HepG2 (cell line): ENCODE results near the gene CD37. TPM values are rescaled to one million over a fixed set of nuclear protein-coding genes. Genes with fewer than 3 reads are reported as not detected.

ENCODE experiments used
- ATAC-seq: fragments of 200-7000 bp; cut with Tn5 transposase; 3 replicates; pipeline ENCODE4 v1.9.1; 2020; ENCODE audit warnings: mild to moderate bottlenecking, moderate library complexity
- BruUV-seq: library from RNA; stranded (reverse); fragments of 400-500 nt; replicated peaks from 2 replicates; lab custom pipeline; 2021; lab: Mats Ljungman, UMichigan
- CTCF ChIA-PET: fragments of 300-600 bp; formaldehyde crosslinking; extraction: SDS; loops from one replicate; lab custom pipeline; 2021; ENCODE audit warnings: low total read pairs, inconsistent platforms, low intra/inter-chr PET ratio; lab: Yijun Ruan, JAX
- POLR2A ChIA-PET: fragments of 350-600 bp; sonication (Branson Sonifier 250); formaldehyde crosslinking; loops from one replicate; lab custom pipeline; 2020; ENCODE audit warnings: antibody characterized with exemption, inconsistent platforms; lab: Yijun Ruan, JAX
- DNase-seq: peaks from one replicate; pipeline ENCODE4 v3.0.0-alpha.2; 2015; ENCODE audit warnings: low spot score
- FAIRE-seq: peaks from 3 replicates; lab custom pipeline; 2011; peaks lifted over from hg19 to GRCh38; lab: Jason Lieb, UNC
- H2AFZ ChIP-seq: one replicate; pipeline ENCODE4 v1.6.1; 2011; ENCODE audit warnings: low read length, inconsistent platforms
- H3K27ac ChIP-seq: fragments of 300-600 bp; 3 replicates; pipeline ENCODE4 v1.8.0; 2011; ENCODE audit warnings: mixed run types, mild to moderate bottlenecking, mixed read lengths, low read length, inconsistent platforms; ENCODE audit not compliant: insufficient read depth; ENCODE audit errors: extremely low read length
- H3K27me3 ChIP-seq, 2 experiments: fragments of 200-600 bp in 1 of 2; 2 replicates in 1 of 2; 3 replicates in 1 of 2; pipeline versions ENCODE4 v1.6.0 to v1.8.0; 2011; ENCODE audit warnings: low read length in 2 of 2, mild to moderate bottlenecking in 2 of 2, moderate library complexity in 2 of 2, inconsistent platforms in 1 of 2; ENCODE audit not compliant: insufficient read depth in 2 of 2, control insufficient read depth in 1 of 2
- H3K36me3 ChIP-seq, 2 experiments: fragments of 200-600 bp in 1 of 2; replicated peaks in 1 of 2; 2 replicates in 1 of 2; 3 replicates in 1 of 2; pipeline versions ENCODE4 v1.5.1 to v1.8.0; 2011; ENCODE audit warnings: low read length in 2 of 2, inconsistent platforms in 1 of 2; ENCODE audit not compliant: insufficient read depth in 2 of 2, control insufficient read depth in 1 of 2
- H3K4me1 ChIP-seq: 2 replicates; pipeline ENCODE4 v1.5.1; 2012; ENCODE audit warnings: low read length, inconsistent platforms; ENCODE audit not compliant: insufficient read depth
- H3K4me2 ChIP-seq: 2 replicates; pipeline ENCODE4 v1.6.0; 2011; ENCODE audit warnings: low read depth, low read length, inconsistent platforms
- H3K4me3 ChIP-seq, 3 experiments: fragments of 200-600 bp in 1 of 3; sonication (generic), shearing (Covaris generic) in 1 of 3; replicated peaks in 1 of 3; 2 replicates each; pipeline ENCODE4 v1.5.1; 2011 to 2016; ENCODE audit warnings: low read length in 3 of 3, inconsistent platforms in 2 of 3, low read depth in 2 of 3, mild to moderate bottlenecking in 2 of 3, control low read depth in 1 of 3, mixed read lengths in 1 of 3; ENCODE audit not compliant: insufficient read depth in 1 of 3
- H3K79me2 ChIP-seq: one replicate; pipeline ENCODE4 v1.6.1; 2011; ENCODE audit warnings: low read length, inconsistent platforms; ENCODE audit not compliant: insufficient read depth
- H3K9ac ChIP-seq: 2 replicates; pipeline ENCODE4 v1.6.0; 2011; ENCODE audit warnings: mild to moderate bottlenecking, low read depth, low read length, inconsistent platforms; ENCODE audit not compliant: insufficient read depth
- H3K9me3 ChIP-seq: 2 replicates; pipeline ENCODE4 v1.5.1; 2012; ENCODE audit warnings: mild to moderate bottlenecking, low read length
- H4K20me1 ChIP-seq: 2 replicates; pipeline ENCODE4 v1.6.0; 2011; ENCODE audit warnings: inconsistent platforms, mild to moderate bottlenecking, low read length, moderate library complexity; ENCODE audit not compliant: insufficient read depth
- FOXO1 ChIP-seq: sonication (generic); formaldehyde crosslinking; IDR thresholded peaks from 2 replicates; pipeline ENCODE4 v1.4.0; 2020; ENCODE audit warnings: missing genetic modification reagents
- JUNB ChIP-seq: sonication (generic); formaldehyde crosslinking; IDR thresholded peaks from 2 replicates; pipeline ENCODE4 v1.8.0; 2022; ENCODE audit warnings: missing genetic modification reagents, mild to moderate bottlenecking, borderline replicate concordance
- KDM2A ChIP-seq: sonication (generic); formaldehyde crosslinking; IDR thresholded peaks from 2 replicates; pipeline ENCODE4 v1.4.0; 2020; ENCODE audit warnings: low read depth, missing genetic modification reagents, borderline replicate concordance
- MXD4 ChIP-seq: IDR thresholded peaks from 2 replicates; pipeline ENCODE4 v1.6.1; 2016; ENCODE audit warnings: mild to moderate bottlenecking, missing biosample characterization, missing genetic modification reagents
- NR1H2 ChIP-seq: sonication (generic); formaldehyde crosslinking; IDR thresholded peaks from 2 replicates; pipeline ENCODE4 v1.8.1; 2022; ENCODE audit warnings: low read depth, missing genetic modification reagents, borderline replicate concordance
- RFX3 ChIP-seq: IDR thresholded peaks from 2 replicates; pipeline ENCODE4 v1.6.1; 2016; ENCODE audit warnings: missing biosample characterization, missing genetic modification reagents
- SIN3B ChIP-seq: fragments of 150-350 bp; IDR thresholded peaks from 2 replicates; pipeline ENCODE4 v1.6.1; 2014; ENCODE audit warnings: low read length
- SP1 ChIP-seq, 2 experiments: fragments of 450-650 bp in 1 of 2; sonication (generic) in 1 of 2; formaldehyde crosslinking in 1 of 2; IDR thresholded peaks; 2 replicates each; pipeline versions ENCODE4 v1.4.0 to v1.6.1; 2016 to 2020; ENCODE audit warnings: missing genetic modification reagents in 1 of 2
- SP2 ChIP-seq: sonication (generic); formaldehyde crosslinking; IDR thresholded peaks from 2 replicates; pipeline ENCODE4 v1.5.1; 2020; ENCODE audit warnings: mild to moderate bottlenecking, missing genetic modification reagents
- ZKSCAN8 ChIP-seq: IDR thresholded peaks from 2 replicates; pipeline ENCODE4 v1.6.1; 2016; ENCODE audit warnings: borderline replicate concordance, missing genetic modification reagents, missing compliant biosample characterization
- ZNF124 ChIP-seq: sonication (generic); formaldehyde crosslinking; IDR thresholded peaks from 2 replicates; pipeline ENCODE4 v1.4.0; 2020; ENCODE audit warnings: missing genetic modification reagents
- ZNF30 ChIP-seq: sonication (generic); formaldehyde crosslinking; IDR thresholded peaks from 2 replicates; pipeline ENCODE4 v1.5.0; 2020; ENCODE audit warnings: mild to moderate bottlenecking, missing genetic modification reagents
- ZNF484 ChIP-seq: sonication (generic); formaldehyde crosslinking; IDR thresholded peaks from 2 replicates; pipeline ENCODE4 v1.5.1; 2020; ENCODE audit warnings: mild to moderate bottlenecking, low read depth, missing genetic modification reagents, borderline replicate concordance
- ZNF772 ChIP-seq: sonication (generic); formaldehyde crosslinking; IDR thresholded peaks from 2 replicates; pipeline ENCODE4 v1.5.0; 2020; ENCODE audit warnings: mild to moderate bottlenecking, missing genetic modification reagents
- WGBS: methylation state at CpG from one replicate; pipeline ENCODE4 v1.1.6; 2017; ENCODE audit warnings: low lambda C conversion rate; 5-methylcytosine and 5-hydroxymethylcytosine counted together
- in situ Hi-C: cut with HindIII; loops from 2 replicates; pipeline ENCODE4 v1.10.0; 2017; ENCODE audit warnings: low pct_unique_long_range_greater_than_20kb; ENCODE audit not compliant: extremely low pct_ligation_motif_present
- intact Hi-C: fragments of 100-400 bp; cut with micrococcal nuclease; formaldehyde crosslinking; loops from one replicate; pipeline ENCODE4 v1.10.0; 2022; ENCODE audit not compliant: unreplicated experiment
- polyA plus RNA-seq, 8 experiments: library from polyadenylated mRNA; depleted of rRNA in 3 of 8; stranded (reverse) in 7 of 8; unstranded in 1 of 8; fragments of >200 nt; fragmentation: Illumina TruSeq in 4 of 8; extraction: Trizol in 4 of 8; gene quantifications; 2 replicates each; pipeline versions ENCODE4 v1.2.1 to v1.2.3, GENCODE V29; 2011 to 2016; ENCODE audit warnings: low read depth in 4 of 8, missing spikeins in 1 of 8, mixed read lengths in 1 of 8; ENCODE audit not compliant: insufficient read depth in 1 of 8
- total RNA-seq, 5 experiments: library from RNA; depleted of rRNA; stranded (reverse); fragments of >200 nt; fragmentation: Illumina TruSeq; extraction: Trizol; gene quantifications; 2 replicates each; pipeline ENCODE4 v1.2.3, GENCODE V29; 2016; ENCODE audit warnings: low read depth in 1 of 5
- TF ChIP-seq, protein P1 (sequence below): sonication (generic); formaldehyde crosslinking; IDR thresholded peaks from 2 replicates; pipeline ENCODE4 v1.8.0; 2022; ENCODE audit warnings: missing genetic modification reagents, mild to moderate bottlenecking, borderline replicate concordance
- TF ChIP-seq, protein P2 (sequence below): IDR thresholded peaks from 2 replicates; pipeline ENCODE4 v1.6.1; 2016; ENCODE audit warnings: mild to moderate bottlenecking
- TF ChIP-seq, protein P3 (sequence below): sonication (generic); formaldehyde crosslinking; IDR thresholded peaks from 2 replicates; pipeline ENCODE4 v1.4.0; 2020; ENCODE audit warnings: mild to moderate bottlenecking, low read depth, missing genetic modification reagents
- TF ChIP-seq, protein P4 (sequence below): sonication (generic); formaldehyde crosslinking; IDR thresholded peaks from 2 replicates; pipeline ENCODE4 v1.9.0; 2022; ENCODE audit warnings: missing genetic modification reagents, mild to moderate bottlenecking, borderline replicate concordance

Gene CD37
- total and polyA plus RNA-seq, 2 of the 13 experiments (the other 11 are each of a cell fraction or from before 2014, with no cell fraction given): not detected

DNA sequence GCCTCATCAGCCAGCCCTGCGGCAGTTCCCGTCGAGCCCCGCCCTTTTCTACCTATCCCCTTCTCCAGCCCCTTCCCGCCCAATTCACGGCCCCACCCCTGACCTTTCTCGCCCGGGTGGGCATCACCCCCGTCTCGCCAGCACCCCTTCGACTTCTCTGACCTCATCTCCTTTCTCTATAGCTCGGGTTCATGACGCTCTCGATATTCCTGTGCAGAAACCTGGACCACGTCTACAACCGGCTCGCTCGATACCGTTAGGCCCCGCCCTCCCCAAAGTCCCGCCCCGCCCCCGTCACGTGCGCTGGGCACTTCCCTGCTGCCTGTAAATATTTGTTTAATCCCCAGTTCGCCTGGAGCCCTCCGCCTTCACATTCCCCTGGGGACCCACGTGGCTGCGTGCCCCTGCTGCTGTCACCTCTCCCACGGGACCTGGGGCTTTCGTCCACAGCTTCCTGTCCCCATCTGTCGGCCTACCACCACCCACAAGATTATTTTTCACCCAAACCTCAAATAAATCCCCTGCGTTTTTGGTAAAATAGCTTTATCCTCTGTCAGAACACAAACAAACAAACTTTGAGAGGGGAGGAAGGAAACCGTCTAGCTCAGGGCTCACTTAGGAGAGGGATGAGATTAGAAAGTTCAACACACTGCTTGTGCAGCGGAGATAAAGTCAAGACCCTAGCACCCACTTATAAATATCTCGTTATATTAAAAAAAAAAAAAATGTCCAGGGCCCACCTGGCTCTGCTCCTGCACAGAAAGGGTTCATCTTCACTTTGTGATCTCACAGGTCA, 5.1 kb downstream of the CD37 start:
- Histone ChIP-seq H3K27ac (no peak overlapping the region), H3K4me3 (peak overlapping the region in 2 of 3 experiments; percentile 6 to 21; a peak in 2 of 6 replicates), H3K9ac (no peak overlapping the region), H2AFZ (no peak overlapping the region), H3K4me2 (peak overlapping the region; percentile 74), H4K20me1 (no peaks in the 10 kb centered on the region), H3K4me1 (peaks cover 15% of the 10 kb centered on the region), H3K9me3 (no peaks in the 10 kb centered on the region), H3K36me3 (peaks cover 0 to 2% of the 10 kb centered on the region in 2 experiments; a peak in 1 of 5 replicates), H3K79me2 (no peaks in the 10 kb centered on the region), H3K27me3 (no peaks in the 10 kb centered on the region)
- ChIA-PET CTCF (no interaction called here), POLR2A (interaction anchor here (0.6 to 1.1 kb wide), 2 partner anchors 9 to 427 kb away, joined by 3 to 4 read pairs; partner anchors contain the start of gene AP2A1)
- in situ Hi-C loops: no loop called here
- DNase-seq: peak; percentile 78
- no peak for FAIRE-seq
- peak; percentile 78 for ATAC-seq
- intact Hi-C loops: no loop called here
- 33% methylated on average over 36 of the region's 36 CpGs for WGBS
- BruUV-seq: no TSS peak
- TF ChIP-seq JUNB (CRISPR knock-in tag): no peak
- no peak for TF ChIP-seq SP1 (IDR thresholded peaks at IDR 0.05)
- TF ChIP-seq SP1 (CRISPR knock-in tag; IDR thresholded peaks at IDR 0.05): 0 out of 2 replicates have a peak, but pooled peaks have one; percentile 12
- TF ChIP-seq KDM2A (CRISPR knock-in tag): peak; percentile 48; the same call in 1 of the 2 replicates
- no peak for TF ChIP-seq ZKSCAN8 (CRISPR knock-in tag)
- no peak for TF ChIP-seq ZNF30 (CRISPR knock-in tag)
- TF ChIP-seq, protein P1, sequence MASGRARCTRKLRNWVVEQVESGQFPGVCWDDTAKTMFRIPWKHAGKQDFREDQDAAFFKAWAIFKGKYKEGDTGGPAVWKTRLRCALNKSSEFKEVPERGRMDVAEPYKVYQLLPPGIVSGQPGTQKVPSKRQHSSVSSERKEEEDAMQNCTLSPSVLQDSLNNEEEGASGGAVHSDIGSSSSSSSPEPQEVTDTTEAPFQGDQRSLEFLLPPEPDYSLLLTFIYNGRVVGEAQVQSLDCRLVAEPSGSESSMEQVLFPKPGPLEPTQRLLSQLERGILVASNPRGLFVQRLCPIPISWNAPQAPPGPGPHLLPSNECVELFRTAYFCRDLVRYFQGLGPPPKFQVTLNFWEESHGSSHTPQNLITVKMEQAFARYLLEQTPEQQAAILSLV (CRISPR knock-in tag): no peak
- no peak for TF ChIP-seq SIN3B
- TF ChIP-seq RFX3 (CRISPR knock-in tag): no peak
- no peak for TF ChIP-seq SP2 (CRISPR knock-in tag)
- TF ChIP-seq FOXO1 (CRISPR knock-in tag): no peak
- TF ChIP-seq, protein P2, sequence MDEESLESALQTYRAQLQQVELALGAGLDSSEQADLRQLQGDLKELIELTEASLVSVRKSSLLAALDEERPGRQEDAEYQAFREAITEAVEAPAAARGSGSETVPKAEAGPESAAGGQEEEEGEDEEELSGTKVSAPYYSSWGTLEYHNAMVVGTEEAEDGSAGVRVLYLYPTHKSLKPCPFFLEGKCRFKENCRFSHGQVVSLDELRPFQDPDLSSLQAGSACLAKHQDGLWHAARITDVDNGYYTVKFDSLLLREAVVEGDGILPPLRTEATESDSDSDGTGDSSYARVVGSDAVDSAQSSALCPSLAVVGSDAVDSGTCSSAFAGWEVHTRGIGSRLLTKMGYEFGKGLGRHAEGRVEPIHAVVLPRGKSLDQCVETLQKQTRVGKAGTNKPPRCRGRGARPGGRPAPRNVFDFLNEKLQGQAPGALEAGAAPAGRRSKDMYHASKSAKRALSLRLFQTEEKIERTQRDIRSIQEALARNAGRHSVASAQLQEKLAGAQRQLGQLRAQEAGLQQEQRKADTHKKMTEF: no peak
- no peak for TF ChIP-seq ZNF124 (CRISPR knock-in tag)
- TF ChIP-seq ZNF484 (CRISPR knock-in tag): no peak
- TF ChIP-seq NR1H2 (CRISPR knock-in tag): no peak
- TF ChIP-seq, protein P3, sequence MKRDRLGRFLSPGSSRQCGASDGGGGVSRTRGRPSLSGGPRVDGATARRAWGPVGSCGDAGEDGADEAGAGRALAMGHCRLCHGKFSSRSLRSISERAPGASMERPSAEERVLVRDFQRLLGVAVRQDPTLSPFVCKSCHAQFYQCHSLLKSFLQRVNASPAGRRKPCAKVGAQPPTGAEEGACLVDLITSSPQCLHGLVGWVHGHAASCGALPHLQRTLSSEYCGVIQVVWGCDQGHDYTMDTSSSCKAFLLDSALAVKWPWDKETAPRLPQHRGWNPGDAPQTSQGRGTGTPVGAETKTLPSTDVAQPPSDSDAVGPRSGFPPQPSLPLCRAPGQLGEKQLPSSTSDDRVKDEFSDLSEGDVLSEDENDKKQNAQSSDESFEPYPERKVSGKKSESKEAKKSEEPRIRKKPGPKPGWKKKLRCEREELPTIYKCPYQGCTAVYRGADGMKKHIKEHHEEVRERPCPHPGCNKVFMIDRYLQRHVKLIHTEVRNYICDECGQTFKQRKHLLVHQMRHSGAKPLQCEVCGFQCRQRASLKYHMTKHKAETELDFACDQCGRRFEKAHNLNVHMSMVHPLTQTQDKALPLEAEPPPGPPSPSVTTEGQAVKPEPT (CRISPR knock-in tag): no peak
- TF ChIP-seq ZNF772 (CRISPR knock-in tag): no peak
- TF ChIP-seq, protein P4, sequence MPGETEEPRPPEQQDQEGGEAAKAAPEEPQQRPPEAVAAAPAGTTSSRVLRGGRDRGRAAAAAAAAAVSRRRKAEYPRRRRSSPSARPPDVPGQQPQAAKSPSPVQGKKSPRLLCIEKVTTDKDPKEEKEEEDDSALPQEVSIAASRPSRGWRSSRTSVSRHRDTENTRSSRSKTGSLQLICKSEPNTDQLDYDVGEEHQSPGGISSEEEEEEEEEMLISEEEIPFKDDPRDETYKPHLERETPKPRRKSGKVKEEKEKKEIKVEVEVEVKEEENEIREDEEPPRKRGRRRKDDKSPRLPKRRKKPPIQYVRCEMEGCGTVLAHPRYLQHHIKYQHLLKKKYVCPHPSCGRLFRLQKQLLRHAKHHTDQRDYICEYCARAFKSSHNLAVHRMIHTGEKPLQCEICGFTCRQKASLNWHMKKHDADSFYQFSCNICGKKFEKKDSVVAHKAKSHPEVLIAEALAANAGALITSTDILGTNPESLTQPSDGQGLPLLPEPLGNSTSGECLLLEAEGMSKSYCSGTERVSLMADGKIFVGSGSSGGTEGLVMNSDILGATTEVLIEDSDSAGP (CRISPR knock-in tag): no peak
- TF ChIP-seq MXD4 (CRISPR knock-in tag): peak; percentile 91
